K562 (cell line): ENCODE measurements around the gene RIPK3. TPM values are rescaled to one million over a fixed set of nuclear protein-coding genes. Genes with fewer than 3 reads are reported as not detected.
A peak's percentile ranks its signal among the peaks of the same experiment; 100 is the strongest.

ENCODE experiments used
- ATAC-seq: fragments of 200-7000 bp; cut with Tn5 transposase; 3 replicates; pipeline ENCODE4 v1.9.1; 2020; ENCODE audit warnings: moderate library complexity
- BruUV-seq: library from RNA; stranded (reverse); fragments of 400-500 nt; replicated peaks from 2 replicates; lab custom pipeline; 2021; lab: Mats Ljungman, UMichigan
- CTCF ChIA-PET: fragments of 300-600 bp; formaldehyde crosslinking; extraction: SDS; loops from one replicate; lab custom pipeline; 2021; ENCODE audit warnings: low intra/inter-chr PET ratio; lab: Yijun Ruan, JAX
- POLR2A ChIA-PET: fragments of 300-600, 350-650 bp; sonication (Branson Sonifier 250); formaldehyde crosslinking; extraction: SDS; loops from one replicate; lab custom pipeline; 2021; ENCODE audit warnings: antibody characterized with exemption, inconsistent platforms; lab: Yijun Ruan, JAX
- DNase-seq, 4 experiments: peaks; one replicate each; pipeline versions ENCODE4 v3.0.0 to v3.0.0-alpha.2; 2011 to 2018; ENCODE audit warnings: low spot score in 3 of 4, mixed read lengths in 3 of 4; ENCODE audit errors: extremely low read depth in 1 of 4
- FAIRE-seq: peaks from 2 replicates; lab custom pipeline; 2011; peaks lifted over from hg19 to GRCh38; lab: Jason Lieb, UNC
- H2AFZ ChIP-seq: 2 replicates; pipeline ENCODE4 v1.6.0; 2011; ENCODE audit warnings: low read depth, low read length, control low read depth, inconsistent platforms
- H3K27ac ChIP-seq: fragments of 200-600 bp; 3 replicates; pipeline ENCODE4 v1.8.0; 2011; ENCODE audit warnings: low read depth, mild to moderate bottlenecking, control low read depth, inconsistent platforms, low read length, moderate library complexity, mixed read lengths; ENCODE audit errors: extremely low read depth
- H3K27me3 ChIP-seq, 2 experiments: fragments of 300-600 bp in 1 of 2; 2 replicates in 1 of 2; 3 replicates in 1 of 2; pipeline versions ENCODE4 v1.6.0 to v1.8.0; 2011; ENCODE audit warnings: inconsistent platforms in 2 of 2, low read length in 2 of 2, mild to moderate bottlenecking in 1 of 2, mixed read lengths in 1 of 2, moderate library complexity in 1 of 2; ENCODE audit not compliant: control insufficient read depth in 2 of 2, insufficient read depth in 2 of 2
- H3K36me3 ChIP-seq: fragments of 300-600 bp; 3 replicates; pipeline ENCODE4 v1.8.0; 2011; ENCODE audit warnings: mild to moderate bottlenecking, low read length, inconsistent platforms; ENCODE audit not compliant: control insufficient read depth, insufficient read depth
- H3K4me1 ChIP-seq, 2 experiments: fragments of 200-600 bp in 1 of 2; replicated peaks in 1 of 2; 2 replicates in 1 of 2; 3 replicates in 1 of 2; pipeline versions ENCODE4 v1.5.1 to v1.8.0; 2011; ENCODE audit warnings: inconsistent platforms in 2 of 2, low read length in 2 of 2, mild to moderate bottlenecking in 1 of 2, mixed read lengths in 1 of 2, moderate library complexity in 1 of 2; ENCODE audit not compliant: control insufficient read depth in 2 of 2, insufficient read depth in 2 of 2
- H3K4me2 ChIP-seq: 2 replicates; pipeline ENCODE4 v1.6.1; 2011; ENCODE audit warnings: low read length, control low read depth, inconsistent platforms, mixed read lengths; ENCODE audit not compliant: insufficient read depth
- H3K4me3 ChIP-seq: fragments of 200-600 bp; sonication (generic), shearing (Covaris generic); 2 replicates; pipeline ENCODE4 v1.5.1; 2016; ENCODE audit warnings: control low read depth, inconsistent platforms
- H3K79me2 ChIP-seq: fragments of 200-600 bp; 3 replicates; pipeline ENCODE4 v1.8.0; 2011; ENCODE audit warnings: low read length, inconsistent platforms; ENCODE audit not compliant: control insufficient read depth, insufficient read depth
- H3K9ac ChIP-seq, 2 experiments: 2 replicates each; pipeline versions ENCODE4 v1.6.0 to v1.6.1; 2011; ENCODE audit warnings: low read depth in 2 of 2, low read length in 2 of 2, control low read depth in 1 of 2, inconsistent platforms in 1 of 2, mild to moderate bottlenecking in 1 of 2, mixed read lengths in 1 of 2; ENCODE audit not compliant: insufficient read depth in 1 of 2
- H3K9me1 ChIP-seq: one replicate; pipeline ENCODE4 v1.6.0; 2011; ENCODE audit warnings: inconsistent platforms, mild to moderate bottlenecking, low read length, moderate library complexity; ENCODE audit not compliant: control insufficient read depth, insufficient read depth
- H3K9me3 ChIP-seq: replicated peaks from 2 replicates; pipeline ENCODE4 v1.5.1; 2011; ENCODE audit warnings: low read depth, low read length, inconsistent platforms; ENCODE audit not compliant: control insufficient read depth, insufficient read depth
- H4K20me1 ChIP-seq: replicated peaks from 2 replicates; pipeline ENCODE4 v1.6.1; 2011; ENCODE audit warnings: low read length, inconsistent platforms, mixed read lengths; ENCODE audit not compliant: control insufficient read depth, insufficient read depth
- HDAC6 ChIP-seq: IDR thresholded peaks from 2 replicates; pipeline ENCODE4 v1.6.1; 2012; ENCODE audit warnings: low read depth, mild to moderate bottlenecking, control low read depth, inconsistent platforms, low read length, moderate library complexity
- WGBS: fragments of 100-300 bp; shearing (Covaris generic); methylation state at CpG from one replicate; pipeline ENCODE4 v1.1.6; 2016; ENCODE audit warnings: low coverage, mixed read lengths; ENCODE audit not compliant: insufficient coverage; ENCODE audit errors: missing lambda C conversion rate; 5-methylcytosine and 5-hydroxymethylcytosine counted together
- in situ Hi-C: fragments of 300-500 bp; cut with MboI; formaldehyde crosslinking; loops from 4 replicates; pipeline ENCODE4 v1.15.0; 2018; ENCODE audit warnings: inconsistent platforms, mixed read lengths
- intact Hi-C: fragments of 100-400 bp; cut with micrococcal nuclease; formaldehyde crosslinking; loops from 2 replicates; pipeline ENCODE4 v1.14.2; 2022
- polyA plus RNA-seq, 8 experiments: library from polyadenylated mRNA; depleted of rRNA in 4 of 8; stranded (reverse) in 5 of 8; unstranded in 3 of 8; fragments of >200 nt; fragmentation: Nextera tagmentation in 2 of 8; fragmentation: Illumina TruSeq in 1 of 8; extraction: Ambion mirVana in 2 of 8; extraction: Trizol in 1 of 8; gene quantifications; 2 replicates each; pipeline versions ENCODE4 v1.2.1 to v1.2.3, GENCODE V29; 2011 to 2014; ENCODE audit warnings: inconsistent platforms in 1 of 8, missing spikeins in 1 of 8
- total RNA-seq, 7 experiments: library from RNA; depleted of rRNA in 6 of 7; stranded (reverse); fragments of >200 nt in 6 of 7; fragmentation: Illumina TruSeq in 2 of 7; extraction: Trizol in 2 of 7; gene quantifications; 2 replicates each; pipeline versions ENCODE4 v1.2.1 to v1.2.3, GENCODE V29; 2011 to 2021; ENCODE audit warnings: low replicate concordance in 1 of 7
- TF ChIP-seq, protein P1 (sequence below): sonication (generic); formaldehyde crosslinking; IDR thresholded peaks from 2 replicates; pipeline ENCODE4 v1.8.1; 2023; ENCODE audit warnings: mild to moderate bottlenecking, missing genetic modification reagents
- TF ChIP-seq, protein P2 (sequence below): fragments of 450-650 bp; formaldehyde crosslinking; IDR thresholded peaks from 2 replicates; pipeline ENCODE4 v1.4.0; 2020; ENCODE audit warnings: mild to moderate bottlenecking, moderate library complexity
- TF ChIP-seq, protein P3 (sequence below), 2 experiments: IDR thresholded peaks in 1 of 2; conservative IDR thresholded peaks in 1 of 2; 2 replicates each; pipeline ENCODE4 v1.6.1; 2016; ENCODE audit warnings: low read depth in 2 of 2, mild to moderate bottlenecking in 1 of 2, missing compliant biosample characterization in 1 of 2, missing genetic modification characterization in 1 of 2, moderate library complexity in 1 of 2

The RIPK3 gene
- total and polyA plus RNA-seq, 9 of the 15 experiments (the other 6 are each of a cell fraction or from before 2014, with no cell fraction given) = 0.03 to 0.43 (median 0.28) TPM; not detected in 3

DNA sequence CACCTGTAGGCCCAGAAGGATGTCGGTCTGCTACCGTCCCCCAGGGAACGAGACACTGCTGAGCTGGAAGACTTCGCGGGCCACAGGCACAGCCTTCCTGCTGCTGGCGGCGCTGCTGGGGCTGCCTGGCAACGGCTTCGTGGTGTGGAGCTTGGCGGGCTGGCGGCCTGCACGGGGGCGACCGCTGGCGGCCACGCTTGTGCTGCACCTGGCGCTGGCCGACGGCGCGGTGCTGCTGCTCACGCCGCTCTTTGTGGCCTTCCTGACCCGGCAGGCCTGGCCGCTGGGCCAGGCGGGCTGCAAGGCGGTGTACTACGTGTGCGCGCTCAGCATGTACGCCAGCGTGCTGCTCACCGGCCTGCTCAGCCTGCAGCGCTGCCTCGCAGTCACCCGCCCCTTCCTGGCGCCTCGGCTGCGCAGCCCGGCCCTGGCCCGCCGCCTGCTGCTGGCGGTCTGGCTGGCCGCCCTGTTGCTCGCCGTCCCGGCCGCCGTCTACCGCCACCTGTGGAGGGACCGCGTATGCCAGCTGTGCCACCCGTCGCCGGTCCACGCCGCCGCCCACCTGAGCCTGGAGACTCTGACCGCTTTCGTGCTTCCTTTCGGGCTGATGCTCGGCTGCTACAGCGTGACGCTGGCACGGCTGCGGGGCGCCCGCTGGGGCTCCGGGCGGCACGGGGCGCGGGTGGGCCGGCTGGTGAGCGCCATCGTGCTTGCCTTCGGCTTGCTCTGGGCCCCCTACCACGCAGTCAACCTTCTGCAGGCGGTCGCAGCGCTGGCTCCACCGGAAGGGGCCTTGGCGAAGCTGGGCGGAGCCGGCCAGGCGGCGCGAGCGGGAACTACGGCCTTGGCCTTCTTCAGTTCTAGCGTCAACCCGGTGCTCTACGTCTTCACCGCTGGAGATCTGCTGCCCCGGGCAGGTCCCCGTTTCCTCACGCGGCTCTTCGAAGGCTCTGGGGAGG, 28.9 kb downstream of the RIPK3 start, which contains the start of gene LTB4R:
LTB4R (plus strand) TSS at position 857 of the 959 bp plus-strand sequence. CDS start 4,150 bp downstream, outside the sequence.
- no peak for FAIRE-seq
- no peak within 1 kb of the TSS for H3K4me2 ChIP-seq
- no peaks in the 10 kb centered on the region for H3K79me2 ChIP-seq
- intact Hi-C loops (no loop called here), in situ Hi-C loops (no loop called here)
- H3K27me3 ChIP-seq = no peaks in the 10 kb centered on the region
- TF ChIP-seq, protein P1, sequence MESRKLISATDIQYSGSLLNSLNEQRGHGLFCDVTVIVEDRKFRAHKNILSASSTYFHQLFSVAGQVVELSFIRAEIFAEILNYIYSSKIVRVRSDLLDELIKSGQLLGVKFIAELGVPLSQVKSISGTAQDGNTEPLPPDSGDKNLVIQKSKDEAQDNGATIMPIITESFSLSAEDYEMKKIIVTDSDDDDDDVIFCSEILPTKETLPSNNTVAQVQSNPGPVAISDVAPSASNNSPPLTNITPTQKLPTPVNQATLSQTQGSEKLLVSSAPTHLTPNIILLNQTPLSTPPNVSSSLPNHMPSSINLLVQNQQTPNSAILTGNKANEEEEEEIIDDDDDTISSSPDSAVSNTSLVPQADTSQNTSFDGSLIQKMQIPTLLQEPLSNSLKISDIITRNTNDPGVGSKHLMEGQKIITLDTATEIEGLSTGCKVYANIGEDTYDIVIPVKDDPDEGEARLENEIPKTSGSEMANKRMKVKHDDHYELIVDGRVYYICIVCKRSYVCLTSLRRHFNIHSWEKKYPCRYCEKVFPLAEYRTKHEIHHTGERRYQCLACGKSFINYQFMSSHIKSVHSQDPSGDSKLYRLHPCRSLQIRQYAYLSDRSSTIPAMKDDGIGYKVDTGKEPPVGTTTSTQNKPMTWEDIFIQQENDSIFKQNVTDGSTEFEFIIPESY = peak; percentile 92
- TF ChIP-seq, protein P2, sequence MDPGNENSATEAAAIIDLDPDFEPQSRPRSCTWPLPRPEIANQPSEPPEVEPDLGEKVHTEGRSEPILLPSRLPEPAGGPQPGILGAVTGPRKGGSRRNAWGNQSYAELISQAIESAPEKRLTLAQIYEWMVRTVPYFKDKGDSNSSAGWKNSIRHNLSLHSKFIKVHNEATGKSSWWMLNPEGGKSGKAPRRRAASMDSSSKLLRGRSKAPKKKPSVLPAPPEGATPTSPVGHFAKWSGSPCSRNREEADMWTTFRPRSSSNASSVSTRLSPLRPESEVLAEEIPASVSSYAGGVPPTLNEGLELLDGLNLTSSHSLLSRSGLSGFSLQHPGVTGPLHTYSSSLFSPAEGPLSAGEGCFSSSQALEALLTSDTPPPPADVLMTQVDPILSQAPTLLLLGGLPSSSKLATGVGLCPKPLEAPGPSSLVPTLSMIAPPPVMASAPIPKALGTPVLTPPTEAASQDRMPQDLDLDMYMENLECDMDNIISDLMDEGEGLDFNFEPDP (CRISPR knock-in tag) = no peak
- no peak for TF ChIP-seq HDAC6
- TF ChIP-seq, protein P3, sequence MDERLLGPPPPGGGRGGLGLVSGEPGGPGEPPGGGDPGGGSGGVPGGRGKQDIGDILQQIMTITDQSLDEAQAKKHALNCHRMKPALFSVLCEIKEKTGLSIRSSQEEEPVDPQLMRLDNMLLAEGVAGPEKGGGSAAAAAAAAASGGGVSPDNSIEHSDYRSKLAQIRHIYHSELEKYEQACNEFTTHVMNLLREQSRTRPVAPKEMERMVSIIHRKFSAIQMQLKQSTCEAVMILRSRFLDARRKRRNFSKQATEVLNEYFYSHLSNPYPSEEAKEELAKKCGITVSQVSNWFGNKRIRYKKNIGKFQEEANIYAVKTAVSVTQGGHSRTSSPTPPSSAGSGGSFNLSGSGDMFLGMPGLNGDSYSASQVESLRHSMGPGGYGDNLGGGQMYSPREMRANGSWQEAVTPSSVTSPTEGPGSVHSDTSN (CRISPR knock-in tag; IDR thresholded peaks at IDR 0.05; ENCODE audit: low read depth) = no peak
- TF ChIP-seq, protein P3 (tag; conservative IDR thresholded peaks at IDR 0.05; ENCODE audit: low read depth) = no peak
- 97% methylated on average over 42 of the region's 99 CpGs for WGBS
- H4K20me1 ChIP-seq = no peaks in the 10 kb centered on the region
- ChIA-PET POLR2A (interaction anchor here (0.6 kb wide), 1 partner anchor 165 kb away, joined by 4 read pairs; no protein-coding TSS in a partner anchor), CTCF (no interaction called here)
- H3K9me3 ChIP-seq = no peaks in the 10 kb centered on the region
- no TSS peak for BruUV-seq
- H3K9ac ChIP-seq = no peak within 1 kb of the TSS
- no peak within 1 kb of the TSS for H3K4me3 ChIP-seq
- no peaks in the 10 kb centered on the region for H3K9me1 ChIP-seq
- peaks cover 39% of the 10 kb centered on the region; the same call in 2 of the 3 replicates for H3K36me3 ChIP-seq
- no peak within 1 kb of the TSS for H2AFZ ChIP-seq
- no peak for ATAC-seq
- H3K27ac ChIP-seq = no peak within 1 kb of the TSS
- no peak for DNase-seq
- peaks cover 8 to 11% of the 10 kb centered on the region in 2 experiments; a peak in 4 of 5 replicates for H3K4me1 ChIP-seq
